COR-L47 (cell line): ENCODE data around the gene SHROOM3.

Experiments used
- DNase-seq: peaks from one replicate; lab custom pipeline; 2025; lab: John Stamatoyannopoulos, UW

Gene SHROOM3

DNA sequence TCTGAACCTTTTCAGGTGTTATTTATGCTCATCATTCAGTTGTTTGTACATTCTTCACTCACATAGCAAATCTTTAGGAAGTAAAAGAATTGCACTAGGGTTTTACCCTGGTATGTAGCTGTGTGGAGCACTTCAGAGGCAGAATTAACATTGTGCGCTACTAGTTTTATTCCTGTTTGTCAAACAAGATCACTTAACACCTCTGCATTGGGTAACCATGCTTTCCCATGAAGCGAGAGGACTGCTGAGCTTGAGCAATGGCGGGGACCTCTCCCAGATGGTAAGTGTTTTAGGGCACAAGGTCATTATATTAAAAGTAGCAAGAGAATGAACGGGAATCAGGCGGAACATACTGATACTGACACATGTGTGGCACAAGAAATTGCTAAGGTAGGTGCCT is 59.2 kb downstream of the SHROOM3 start:
- DNase-seq = no peak

DNA sequence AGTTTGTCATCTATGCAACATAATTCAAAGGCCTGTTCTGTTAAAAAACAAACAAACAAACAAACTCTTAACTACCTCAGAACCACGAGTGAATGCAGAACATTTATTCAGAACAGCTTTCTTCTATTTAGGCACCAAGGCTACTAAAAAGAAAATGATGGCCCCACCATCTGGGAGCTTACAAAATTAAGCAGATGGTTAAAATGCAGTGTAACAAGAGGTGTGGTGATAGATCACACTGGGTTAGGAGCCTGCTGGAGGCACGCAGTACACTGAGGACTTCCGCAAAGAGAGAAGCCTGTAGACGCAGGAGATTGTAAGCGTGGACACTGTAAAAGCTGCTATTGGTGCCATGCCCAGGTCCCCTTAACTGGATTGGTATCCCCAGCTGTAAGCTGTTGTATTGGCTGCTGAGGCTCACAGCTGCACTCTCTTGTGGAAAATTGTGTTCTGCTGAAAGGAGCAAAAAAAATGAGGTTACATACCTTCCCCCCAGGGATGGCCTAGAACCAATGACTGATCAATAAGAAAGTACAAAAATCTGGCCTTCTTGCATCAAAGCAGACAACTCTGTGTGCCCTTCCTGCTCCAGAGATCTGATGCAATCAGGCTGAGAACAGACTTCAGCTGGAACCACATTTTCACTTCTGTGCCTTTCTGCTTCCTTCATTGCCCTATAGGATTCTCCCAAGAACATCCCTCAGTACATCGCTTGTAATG is 60.0 kb downstream of the SHROOM3 start:
- DNase-seq = no peak

GRCh38 chr4:76498550-76498949 is 63.5 kb downstream of the SHROOM3 start:
- DNase-seq = no peak

DNA sequence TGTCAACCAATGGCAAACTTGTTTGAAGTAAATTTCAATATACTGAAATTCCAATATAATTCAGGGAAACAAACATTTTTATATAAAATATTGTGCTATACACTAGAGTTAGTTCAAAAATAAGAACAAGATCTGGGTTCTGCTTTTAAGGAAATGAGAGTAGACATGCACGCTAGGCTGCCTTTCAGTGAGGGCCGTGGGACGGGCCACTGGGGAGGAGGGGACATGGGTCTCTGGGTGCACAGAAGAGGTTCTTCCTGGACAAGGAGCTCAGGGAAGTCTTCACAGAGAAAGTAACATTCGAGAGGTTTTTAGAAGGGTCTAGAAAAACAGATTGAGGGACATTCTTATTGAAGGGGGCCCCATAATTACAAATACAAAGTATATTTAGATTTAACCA is 64.4 kb downstream of the SHROOM3 start:
- no peak for DNase-seq

- no peak for DNase-seq
Observed at GRCh38 chr4:76502886-76503285, 67.9 kb downstream of the SHROOM3 start.

- peak; percentile 40 for DNase-seq
Observed at GRCh38 chr4:76504613-76505465, 69.8 kb downstream of the SHROOM3 start.

DNA sequence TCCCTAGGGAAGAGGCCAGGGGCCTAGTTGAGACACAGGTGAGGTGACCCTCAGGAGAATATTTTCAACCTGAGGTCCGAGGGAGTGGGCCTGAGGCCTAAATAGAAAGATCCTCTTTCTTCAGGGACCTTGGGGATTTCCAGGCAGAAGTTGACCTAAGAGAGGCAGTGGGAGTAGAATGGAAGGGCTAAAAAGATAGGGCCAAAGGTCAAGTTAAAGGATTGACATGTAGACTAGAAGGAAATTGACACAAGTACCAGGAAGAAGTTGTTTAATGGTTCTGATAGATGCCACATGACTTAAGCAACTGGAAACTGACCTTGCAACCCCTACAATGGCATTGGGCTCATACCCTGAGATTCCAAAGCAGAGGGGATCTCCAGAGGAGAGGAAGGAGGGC is 76.9 kb downstream of the SHROOM3 start:
- DNase-seq = no peak

DNA sequence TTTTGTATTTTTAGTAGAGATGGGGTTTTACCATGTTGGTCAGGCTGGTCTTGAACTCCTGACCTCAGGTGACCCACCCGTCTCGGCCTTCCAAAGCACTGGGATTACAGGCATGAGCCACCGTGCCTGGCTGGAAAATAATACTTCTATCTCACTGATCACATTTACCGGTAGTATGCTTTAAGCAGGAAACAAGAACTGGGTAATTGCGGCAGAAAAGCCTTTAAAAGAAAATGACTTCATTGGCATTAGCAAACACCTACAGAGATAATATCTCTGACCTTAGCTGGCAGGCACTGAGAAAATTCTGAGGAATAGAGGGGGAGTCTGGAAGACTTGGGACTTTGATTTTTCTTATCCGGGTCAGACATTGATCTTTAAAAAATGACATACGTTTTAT is 78.5 kb downstream of the SHROOM3 start:
- no peak for DNase-seq

- no peak for DNase-seq
Observed at GRCh38 chr4:76514087-76514486, 79.1 kb downstream of the SHROOM3 start.

DNA sequence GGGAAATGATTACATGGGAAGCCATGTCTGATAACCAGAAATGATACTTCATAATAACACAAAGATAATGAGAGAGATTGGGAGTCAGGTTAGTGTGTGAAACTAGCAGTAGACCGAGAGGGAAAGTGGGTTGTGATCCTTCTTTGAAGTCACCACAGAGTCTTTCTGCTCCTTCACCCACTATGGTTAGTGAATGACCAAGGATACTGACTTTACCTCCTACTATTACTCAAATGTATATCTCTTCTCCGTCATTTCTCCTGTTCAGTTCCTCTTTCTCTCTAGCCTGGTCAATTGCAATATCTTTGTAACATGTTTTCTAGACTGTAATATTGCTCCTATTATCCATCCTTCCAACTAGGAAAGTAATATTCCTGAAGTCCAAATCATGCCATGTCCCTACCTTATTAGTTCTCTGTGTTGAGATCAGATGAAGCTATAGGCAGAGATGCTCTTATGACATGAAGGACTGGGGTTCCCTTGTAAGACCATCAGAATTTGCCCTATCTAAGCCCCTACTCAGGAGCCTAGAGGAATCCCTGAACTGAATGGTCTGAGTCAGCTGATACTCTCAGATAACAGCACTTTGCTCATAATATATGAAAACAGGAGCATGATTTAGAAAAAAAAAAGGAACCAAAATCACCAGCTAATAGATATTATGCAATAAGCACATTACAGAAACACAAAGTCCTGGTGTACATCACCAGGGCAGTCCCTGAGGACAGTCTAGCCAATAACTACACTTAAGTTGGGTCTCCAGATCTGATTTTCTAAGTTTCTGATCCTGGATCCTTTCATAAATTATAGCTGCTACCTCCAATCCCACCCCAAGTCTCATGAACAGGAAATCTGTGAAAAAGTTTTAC is 81.2 kb downstream of the SHROOM3 start:
- DNase-seq = no peak

- DNase-seq = no peak
Observed at GRCh38 chr4:76518241-76518640, 83.2 kb downstream of the SHROOM3 start.

GRCh38 chr4:76523593-76523992 is 88.6 kb downstream of the SHROOM3 start:
- DNase-seq = no peak

DNA sequence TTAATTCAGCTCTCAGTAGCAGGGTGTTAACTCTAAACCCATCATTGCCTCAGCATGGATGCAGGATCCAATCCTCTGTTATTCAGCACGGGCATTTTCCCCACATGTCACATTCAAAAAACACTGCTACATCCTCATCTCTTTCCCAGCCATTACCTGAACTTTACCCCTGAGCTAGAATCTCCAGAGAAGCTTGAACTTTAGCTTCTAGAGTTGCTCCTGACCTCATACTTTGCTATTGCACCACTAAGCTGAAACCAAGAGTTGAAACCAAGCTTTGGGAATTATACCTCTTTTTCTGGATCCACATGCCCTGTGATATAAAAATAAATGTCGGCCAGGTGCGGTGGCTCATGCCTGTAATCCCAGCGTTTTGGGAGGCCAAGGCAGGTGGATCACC is 90.7 kb downstream of the SHROOM3 start:
- no peak for DNase-seq

DNA sequence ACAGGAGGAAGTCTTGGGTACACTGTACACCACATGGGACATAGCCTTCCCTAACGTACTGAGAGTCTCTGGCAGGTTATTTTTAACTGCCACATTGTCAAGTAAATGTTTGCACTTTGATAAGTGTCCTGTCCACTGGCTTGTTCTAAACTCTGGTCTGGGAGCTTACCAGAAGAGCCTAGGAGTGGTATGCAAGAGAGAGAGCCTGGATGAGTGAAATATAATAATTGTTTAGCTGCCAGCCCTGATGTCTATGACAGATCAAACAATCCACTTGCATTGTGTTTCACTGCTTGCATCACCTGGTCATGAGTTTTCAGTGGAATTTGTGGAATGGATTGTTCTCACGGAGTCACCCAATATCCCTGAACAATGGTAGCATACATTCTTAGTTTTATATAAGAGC is 91.6 kb downstream of the SHROOM3 start:
- DNase-seq = peak; percentile 10

- DNase-seq = no peak
Observed at GRCh38 chr4:76527666-76528065, 92.6 kb downstream of the SHROOM3 start.

- no peak for DNase-seq
Observed at GRCh38 chr4:76531597-76531996, 96.6 kb downstream of the SHROOM3 start.

DNA sequence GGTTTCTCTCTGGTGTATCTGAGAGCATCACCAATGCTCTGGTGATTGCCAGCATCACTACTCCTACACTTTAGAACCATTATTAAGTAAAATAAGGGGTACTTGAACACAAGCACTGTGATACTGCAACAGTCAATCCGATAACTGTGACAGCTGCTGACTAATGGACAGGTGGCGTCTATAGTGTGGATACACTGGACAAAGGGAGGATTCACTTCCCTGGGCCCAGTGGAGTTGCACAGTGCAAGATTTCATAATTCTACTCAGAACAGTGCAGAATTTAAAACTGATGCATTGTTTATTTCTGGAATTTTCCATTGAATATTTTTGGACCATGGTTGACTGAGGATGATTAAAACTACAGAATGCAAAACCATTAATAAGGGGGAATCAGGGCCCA is 97.8 kb downstream of the SHROOM3 start:
- no peak for DNase-seq

GRCh38 chr4:76533314-76533713 is 98.3 kb downstream of the SHROOM3 start:
- no peak for DNase-seq

- DNase-seq = peak; percentile 44
Observed at GRCh38 chr4:76535603-76536372, 100.8 kb downstream of the SHROOM3 start.

DNA sequence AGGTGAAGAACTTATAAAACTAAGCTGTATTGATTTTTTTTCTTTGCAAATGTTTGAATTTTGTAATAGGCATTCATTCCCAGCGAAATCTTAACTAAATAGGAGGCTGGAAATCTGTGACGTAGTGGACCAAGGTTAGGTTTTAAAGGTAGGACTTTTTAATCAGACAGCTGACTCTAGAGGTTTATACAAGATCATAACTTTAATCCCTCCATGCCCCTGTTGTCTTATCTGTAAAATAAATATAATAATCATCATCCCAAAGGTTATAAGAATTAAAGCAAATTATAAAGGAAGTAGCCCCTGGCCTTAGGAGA is 101.3 kb downstream of the SHROOM3 start:
- no peak for DNase-seq

- DNase-seq = no peak
Observed at GRCh38 chr4:76538296-76538695, 103.3 kb downstream of the SHROOM3 start.

DNA sequence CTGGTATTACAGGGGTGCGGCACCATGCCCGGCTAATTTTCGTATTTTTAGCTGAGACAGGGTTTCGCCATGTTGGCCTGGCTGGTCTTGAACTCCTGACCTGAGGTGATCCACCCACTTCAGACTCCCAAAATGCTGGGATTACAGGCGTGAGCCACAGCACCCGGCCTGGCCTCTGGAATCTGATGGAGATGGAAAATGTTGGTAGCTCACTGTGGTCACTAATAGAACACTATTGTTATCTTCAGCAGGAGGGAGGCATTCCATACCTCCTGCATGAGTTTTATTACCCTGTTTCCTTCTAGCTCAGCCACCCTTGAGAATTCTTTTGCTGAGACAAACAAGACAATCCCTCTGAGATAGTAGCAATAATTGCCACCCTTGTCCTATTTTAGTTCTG is 105.0 kb downstream of the SHROOM3 start:
- DNase-seq = no peak
